Glomerular endothelial cell (primary cell): ENCODE data around the gene DLG1. TPM values are rescaled to one million over a fixed set of nuclear protein-coding genes. Genes with fewer than 3 reads are reported as not detected.
"Not testable (repeated sequence)": the region's sequence is repeated elsewhere in the genome, so short reads cannot be mapped to it uniquely, and the experiment has no call there.

ENCODE experiments used
- DNase-seq: peaks from one replicate; pipeline ENCODE4 v3.0.0-alpha.2; 2011; ENCODE audit warnings: low read depth, low spot score; ENCODE audit errors: extremely low read depth
- total RNA-seq: library from RNA; depleted of rRNA; stranded (reverse); fragments of >200 nt; gene quantifications from 2 replicates; pipeline ENCODE4 v1.2.3, GENCODE V29; 2015

DLG1 gene
- total RNA-seq, 1 donor from 2014 or later = 105 TPM

DNA sequence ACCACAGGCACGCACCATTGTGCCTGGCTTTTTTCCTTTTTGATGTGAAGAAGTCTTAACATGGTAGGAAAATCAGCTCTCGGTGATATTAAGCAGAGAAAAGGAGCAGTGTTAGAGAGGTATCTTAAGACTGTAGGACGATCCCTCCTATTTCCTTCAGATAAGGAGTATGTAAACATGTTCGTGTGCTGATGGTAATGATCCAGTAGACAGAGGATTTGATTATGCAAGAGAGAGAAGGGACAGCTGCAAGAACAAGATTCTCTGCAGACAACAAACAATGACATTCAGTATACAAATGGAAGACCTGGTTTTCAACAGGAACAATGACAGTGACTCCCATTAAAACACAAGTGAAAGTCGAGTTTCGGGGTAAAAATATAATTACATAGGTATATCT, 173.7 kb downstream of the DLG1 start:
- DNase-seq = no peak

GRCh38 chr3:197122394-197122793, 176.0 kb downstream of the DLG1 start:
- no peak for DNase-seq

GRCh38 chr3:197117114-197117513, 181.3 kb downstream of the DLG1 start:
- no peak for DNase-seq

DNA sequence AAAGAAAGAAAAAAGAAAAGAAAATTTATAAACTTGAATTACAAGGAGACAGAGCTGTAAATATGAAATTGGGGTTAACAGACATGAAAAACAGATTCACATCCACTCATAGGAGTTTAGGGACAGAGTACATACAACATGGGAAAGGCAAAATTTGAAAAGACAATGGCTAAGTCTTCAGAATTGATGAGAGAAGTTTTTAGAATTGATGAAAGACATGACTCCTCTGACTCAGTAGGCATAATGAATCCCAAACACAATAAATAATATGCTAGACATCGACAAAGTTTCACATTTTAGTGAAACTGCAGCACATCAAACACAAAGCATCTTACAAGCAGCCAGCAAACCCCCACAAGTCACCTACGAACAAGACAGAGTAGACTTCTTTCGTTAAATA, 184.4 kb downstream of the DLG1 start:
- DNase-seq = no peak

- DNase-seq = no peak
Observed at GRCh38 chr3:197111685-197112084, 186.7 kb downstream of the DLG1 start.

DNA sequence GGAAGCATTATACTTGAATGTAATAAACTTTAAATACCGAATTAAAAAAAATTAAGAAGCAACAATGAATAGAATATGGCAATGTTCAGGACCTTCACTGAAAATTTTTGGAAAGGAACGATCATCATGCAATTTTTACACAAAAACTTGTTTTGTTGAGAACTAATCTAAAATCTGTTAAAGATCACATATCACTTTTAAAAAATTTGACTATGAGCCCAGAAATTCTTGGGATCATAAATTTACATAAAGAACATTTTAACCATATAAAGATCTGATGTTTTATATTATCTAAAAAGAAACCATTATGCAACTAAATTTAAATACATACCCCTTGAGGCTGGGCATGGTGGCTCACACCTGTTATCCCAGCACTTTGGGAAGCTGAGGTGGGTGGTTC, 192.6 kb downstream of the DLG1 start:
- DNase-seq = no peak

DNA sequence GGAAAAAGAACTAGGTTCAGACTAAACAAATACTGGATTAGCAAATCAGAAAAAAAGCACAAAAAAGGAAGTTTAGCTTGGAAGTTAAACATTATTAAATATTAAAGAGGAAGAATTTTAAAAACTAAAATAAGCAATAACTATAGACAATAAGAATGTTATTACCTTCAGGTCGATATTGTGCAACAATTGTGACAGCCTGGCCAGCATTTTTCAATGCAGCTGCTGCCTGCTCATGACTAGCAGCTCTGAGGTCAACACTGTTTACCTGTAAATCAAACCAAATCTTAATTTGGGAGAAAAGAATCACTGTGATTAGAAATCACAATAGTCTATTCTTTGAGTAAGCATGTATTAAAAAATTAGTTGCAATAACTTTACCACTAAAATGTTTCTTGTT, 193.7 kb downstream of the DLG1 start:
- no peak for DNase-seq

DNA sequence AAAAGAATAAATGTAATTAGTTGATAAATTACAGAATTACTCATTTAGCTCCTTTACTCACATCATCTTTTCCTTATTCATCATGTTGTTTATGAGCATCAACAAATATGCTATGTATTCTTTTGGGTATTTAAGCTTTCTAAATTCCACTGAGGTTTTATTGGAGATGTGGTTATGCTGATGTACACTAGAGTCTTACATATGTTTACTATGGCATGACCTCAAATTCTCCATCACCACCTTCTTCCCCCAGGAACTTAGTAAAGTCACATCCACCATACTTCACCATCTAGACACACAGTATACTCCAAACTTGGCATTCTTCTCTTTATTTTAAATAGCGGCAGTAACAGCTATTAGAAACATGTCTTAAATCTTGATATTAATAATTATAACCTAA, 194.6 kb downstream of the DLG1 start:
- no peak for DNase-seq

- DNase-seq = no peak
Observed at GRCh38 chr3:197093871-197094270, 204.5 kb downstream of the DLG1 start.

- no peak for DNase-seq
Observed at GRCh38 chr3:197088370-197088769, 210.0 kb downstream of the DLG1 start.

DNA sequence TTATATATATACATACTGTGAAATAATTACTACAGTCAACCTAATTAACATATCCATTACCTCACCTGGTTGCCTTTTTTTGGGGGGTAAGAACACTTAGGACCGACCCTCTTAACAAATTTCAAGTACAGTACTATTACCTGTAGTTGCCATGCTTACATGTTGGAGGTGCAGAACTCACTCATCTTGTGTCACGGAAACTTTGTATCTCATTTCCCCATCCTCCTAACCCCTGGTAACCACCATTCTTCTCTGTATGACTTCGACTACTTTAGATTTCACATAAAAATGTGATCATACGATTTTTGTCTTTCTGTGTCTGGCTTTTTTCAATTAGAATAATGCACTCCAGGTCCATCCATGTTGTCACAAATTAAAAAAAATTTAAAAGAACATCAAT, 213.3 kb downstream of the DLG1 start:
- no peak for DNase-seq

DNA sequence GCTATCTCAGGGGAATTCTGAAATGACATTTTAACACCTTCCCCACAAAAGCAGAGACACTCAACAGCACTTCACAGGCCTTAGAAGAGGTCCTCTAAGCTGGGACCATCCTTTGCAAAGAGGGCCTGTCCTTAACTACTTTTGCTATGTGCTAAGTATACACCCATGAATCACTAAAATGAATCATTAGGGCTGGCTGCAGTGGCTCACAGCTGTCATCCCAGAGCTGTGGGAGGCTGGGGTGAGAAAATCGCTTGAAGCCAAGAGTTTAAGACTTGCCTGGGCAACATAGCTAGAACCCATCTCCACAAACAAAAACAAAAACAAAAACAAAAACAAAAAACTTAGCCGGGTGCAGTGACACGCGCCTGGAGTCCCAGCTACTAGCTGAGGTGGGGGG, 214.9 kb downstream of the DLG1 start:
- no peak for DNase-seq

DNA sequence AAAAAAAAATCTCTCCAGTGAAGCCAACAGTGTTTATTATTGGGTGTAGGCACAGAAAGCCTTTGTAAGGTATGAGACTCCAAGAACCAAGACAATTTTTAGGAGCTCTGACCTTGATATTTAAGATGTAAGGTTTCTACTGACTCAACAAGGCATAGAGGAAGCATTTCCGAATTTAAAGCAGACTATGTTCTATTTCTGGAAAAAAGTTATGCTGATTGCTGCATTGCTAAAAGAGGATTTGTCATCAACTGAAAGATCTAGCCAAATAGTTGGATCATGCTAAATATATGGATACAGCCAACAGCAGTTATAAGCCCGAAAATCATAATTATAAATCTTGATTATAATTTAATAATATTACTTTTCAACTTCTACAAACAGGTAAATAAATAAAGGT, 215.5 kb downstream of the DLG1 start:
- DNase-seq = no peak

DNA sequence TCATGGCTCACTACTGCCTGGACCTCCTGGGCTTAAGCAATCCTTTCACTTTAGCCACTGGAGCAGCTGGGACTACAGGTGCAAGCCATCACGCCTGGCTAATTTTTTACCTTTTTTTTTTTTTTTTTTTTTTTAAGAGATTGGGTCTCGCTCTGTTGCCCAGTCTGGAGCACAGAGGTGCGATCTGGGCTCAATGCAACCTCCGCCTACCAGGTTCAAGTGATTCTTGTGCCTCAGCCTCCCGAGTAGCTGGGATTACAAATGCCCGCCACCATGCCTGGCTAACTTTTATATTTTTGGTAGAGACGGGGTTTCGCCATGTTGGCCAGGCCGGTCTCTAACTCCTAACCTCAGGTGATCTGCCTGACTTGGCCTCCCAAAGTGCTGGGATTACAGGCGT, 218.1 kb downstream of the DLG1 start:
- no peak for DNase-seq

DNA sequence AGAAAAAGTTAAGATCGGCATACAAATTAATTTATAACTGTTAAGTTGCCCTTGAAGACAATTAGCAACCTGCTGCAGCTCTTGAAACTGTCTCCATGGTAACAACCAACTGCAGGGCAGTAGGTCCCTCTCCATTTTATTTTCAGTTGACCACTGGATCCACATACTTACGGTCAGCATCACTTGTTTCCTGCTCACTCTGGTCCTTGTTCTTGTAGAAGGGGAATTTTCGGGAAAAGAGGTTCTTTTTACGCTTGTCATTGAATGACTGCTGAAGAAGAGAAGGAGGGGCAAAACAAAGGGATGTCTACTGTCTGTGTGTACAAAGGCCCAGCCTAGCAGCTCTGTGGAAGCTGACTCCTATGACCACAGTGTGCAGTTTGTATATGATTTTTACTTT, 222.0 kb downstream of the DLG1 start:
- no peak for DNase-seq

- DNase-seq = no peak
Observed at GRCh38 chr3:197068077-197068476, 230.3 kb downstream of the DLG1 start.

DNA sequence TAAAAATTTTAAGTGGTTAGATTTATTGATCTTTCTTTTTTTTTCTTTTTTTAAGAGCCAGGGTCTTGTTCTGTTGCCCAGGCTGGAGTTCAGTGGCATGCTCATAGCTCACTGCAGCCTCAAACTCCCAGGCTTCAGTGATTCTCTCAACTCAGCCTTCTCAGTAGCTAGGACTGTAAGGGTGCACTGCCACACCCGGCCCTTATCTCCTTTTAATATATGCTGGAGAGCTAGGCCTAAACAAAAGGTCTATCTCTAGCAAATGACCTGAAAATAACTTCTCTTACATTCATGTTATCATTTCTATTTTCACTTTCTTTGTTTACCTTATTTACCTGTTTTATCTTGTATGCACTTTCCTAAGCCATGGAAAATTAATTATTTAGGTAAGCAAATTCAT, 233.6 kb downstream of the DLG1 start:
- DNase-seq = no peak

GRCh38 chr3:197062446-197062845, 236.0 kb downstream of the DLG1 start:
- DNase-seq = no peak

GRCh38 chr3:197051637-197052036, 246.8 kb downstream of the DLG1 start:
- not testable (repeated sequence) for DNase-seq

DNA sequence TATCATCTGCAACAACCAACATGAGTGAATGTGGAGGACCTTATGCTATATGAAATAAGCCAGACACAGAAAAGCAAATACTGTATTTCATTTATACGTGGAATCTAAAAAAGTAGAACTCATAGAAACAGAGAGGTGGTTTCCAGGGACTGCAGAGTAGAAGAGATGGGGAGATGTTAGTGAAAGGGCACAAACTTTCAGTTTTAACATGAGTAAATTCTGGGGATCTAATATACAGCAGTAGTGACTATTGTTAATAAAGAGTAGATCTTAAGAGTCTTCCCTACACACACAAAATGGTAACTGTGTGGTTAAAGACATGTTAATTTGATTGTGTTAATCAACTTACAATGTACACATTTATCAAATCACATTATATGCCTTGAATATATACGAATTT, 247.9 kb downstream of the DLG1 start:
- DNase-seq = no peak

- DNase-seq = no peak
Observed at GRCh38 chr3:197042539-197042938, 255.9 kb downstream of the DLG1 start.

DNA sequence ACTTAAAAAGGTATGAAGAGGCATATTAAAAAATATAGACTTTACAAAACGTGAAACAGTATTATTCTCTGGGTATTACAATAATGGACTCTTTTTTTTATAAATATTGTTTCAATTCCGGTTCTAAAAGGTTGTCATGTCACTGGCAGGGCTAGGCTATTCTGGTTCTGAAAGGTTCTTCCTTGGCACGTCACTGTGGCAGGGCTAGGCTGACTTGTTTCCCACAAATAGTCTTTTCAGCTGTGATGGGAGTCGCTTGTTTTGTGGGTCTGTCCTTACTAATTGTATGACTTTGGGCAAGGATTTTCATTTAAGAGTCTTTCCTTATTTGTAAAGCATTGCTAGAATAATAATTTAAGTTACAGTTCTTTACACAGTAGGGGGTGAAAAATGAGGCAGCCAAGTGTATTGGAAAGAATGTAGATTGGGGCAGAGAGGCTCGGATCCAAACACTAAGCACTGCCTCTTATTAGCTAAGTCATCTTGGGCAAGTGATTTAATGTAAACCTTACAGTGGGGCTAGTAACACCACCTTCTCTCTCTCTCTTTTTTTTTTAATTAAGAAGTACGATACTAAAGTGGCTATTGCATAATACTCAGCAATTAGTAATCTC, 256.4 kb downstream of the DLG1 start:
- DNase-seq = no peak

- DNase-seq = no peak
Observed at GRCh38 chr3:197040658-197041057, 257.8 kb downstream of the DLG1 start.
